ENCODE data around the gene HNRNPA2B1. TPM values are rescaled to one million over a fixed set of nuclear protein-coding genes. Genes with fewer than 3 reads are reported as not detected.

Gene HNRNPA2B1
- total RNA-seq, 1 experiment from 2014 or later, result 1,137 TPM

DNA sequence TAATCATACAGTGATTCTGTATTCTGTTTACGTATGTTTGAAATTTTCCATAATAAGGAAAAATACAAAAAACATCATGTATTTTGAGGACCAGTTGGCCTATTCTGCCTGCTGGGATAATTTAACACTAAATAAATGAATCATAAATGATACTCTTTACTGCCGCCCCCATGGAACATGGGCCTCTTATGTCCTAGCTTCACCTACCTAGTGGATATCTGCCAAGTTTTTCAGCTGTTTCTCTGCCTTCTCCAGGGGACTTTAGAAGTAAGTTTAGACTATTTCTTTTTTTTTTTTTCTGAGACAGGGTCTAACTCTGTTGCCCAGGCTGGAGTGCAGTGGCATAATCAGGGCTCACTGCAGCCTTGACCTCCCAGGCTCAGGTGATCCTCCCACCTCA is 38.1 kb downstream of the HNRNPA2B1 start:
- no peak overlapping the region for H3K9ac ChIP-seq (ENCODE audit: extremely low read depth, insufficient read length, low read length)
- H3K9me3 ChIP-seq (ENCODE audit: control insufficient read depth, low read depth, low read length), result no peaks in the 10 kb centered on the region
- H2BK120ac ChIP-seq (ENCODE audit: low read depth, low read length, poor library complexity, severe bottlenecking), result no peak overlapping the region
- no peak overlapping the region for H2BK20ac ChIP-seq (ENCODE audit: low read depth, low read length, poor library complexity, severe bottlenecking)
- H3K56ac ChIP-seq (ENCODE audit: insufficient read length, low read depth, low read length), result no peak overlapping the region
- no peaks in the 10 kb centered on the region; the same call in 1 of the 2 replicates for H3K27me3 Mint-ChIP-seq (ENCODE audit: low read depth)
- H3K18ac ChIP-seq (ENCODE audit: insufficient read length, low read depth, low read length), result no peak overlapping the region
- no peak overlapping the region for H3K4ac ChIP-seq (ENCODE audit: low read depth, low read length)
- H3K4me2 ChIP-seq (ENCODE audit: insufficient read depth, insufficient read length, low read length), result no peak overlapping the region
- no peaks in the 10 kb centered on the region for H4K20me1 ChIP-seq (ENCODE audit: control insufficient read depth, insufficient read depth, insufficient read length)
- H3K27ac ChIP-seq (ENCODE audit: insufficient read length, low read depth, low read length), result no peak overlapping the region
- H3K79me1 ChIP-seq (ENCODE audit: insufficient read depth, low read depth, low read length, poor library complexity, severe bottlenecking), result peaks cover 9% of the 10 kb centered on the region
- H4K8ac ChIP-seq (replicated peaks; ENCODE audit: insufficient read length, low read depth, low read length), result no peak overlapping the region
- no peaks in the 10 kb centered on the region for H3K27me3 ChIP-seq (ENCODE audit: insufficient read depth, low read length)
- WGBS (ENCODE audit: extremely low coverage, insufficient read length, low lambda C conversion rate), result no CpG with 5 or more reads among the region's 2 CpGs
- H3K9me3 Mint-ChIP-seq, result peaks cover 0 to 3% of the 10 kb centered on the region in 2 experiments; a peak in 4 of 5 replicates
- peaks cover 70% of the 10 kb centered on the region for H3K79me2 ChIP-seq (ENCODE audit: insufficient read depth, low read length)
- no peak overlapping the region for H3K14ac ChIP-seq (ENCODE audit: insufficient read depth, low read length)
- peaks cover 3 to 35% (median 14%) of the 10 kb centered on the region in 3 experiments; a peak in 6 of 7 replicates for H3K36me3 Mint-ChIP-seq (ENCODE audit: insufficient read depth in 1 of 3, low read depth in 3 of 3)
- H3K4me1 Mint-ChIP-seq, result peaks cover 44 to 55% of the 10 kb centered on the region in 2 experiments
- H3K4me3 Mint-ChIP-seq, result no peak overlapping the region
- H2AFZ ChIP-seq (ENCODE audit: low read length), result no peak overlapping the region
- H2AK5ac ChIP-seq (ENCODE audit: insufficient read length, low read length), result no peak overlapping the region
- DNase-seq, result no peak
- no peak overlapping the region for H3K23ac ChIP-seq (ENCODE audit: insufficient read length, low read depth, low read length)
- H2BK12ac ChIP-seq (ENCODE audit: insufficient read length, low read depth, low read length), result no peak overlapping the region
- TF ChIP-seq CTCF (conservative IDR thresholded peaks at IDR 0.05), result no peak
- no peak overlapping the region for H4K91ac ChIP-seq (ENCODE audit: insufficient read length, low read depth, low read length)
- peaks cover 29% of the 10 kb centered on the region for H3K4me1 ChIP-seq (ENCODE audit: insufficient read depth, low read length)
- no peaks in the 10 kb centered on the region for H3K23me2 ChIP-seq (ENCODE audit: insufficient read length, low read depth, low read length, poor library complexity, severe bottlenecking)
- H3K27ac Mint-ChIP-seq, result no peak overlapping the region
- H2BK15ac ChIP-seq (ENCODE audit: low read depth, low read length), result no peak overlapping the region
- no peak overlapping the region for H3T11ph ChIP-seq (ENCODE audit: low read length)
- no peak overlapping the region for H2BK5ac ChIP-seq (ENCODE audit: insufficient read length, low read length)
- no peak overlapping the region for H4K5ac ChIP-seq (ENCODE audit: insufficient read length, low read depth, low read length)
